Left lung (tissue), 10 donors: Measurements from ENCODE around the gene KIAA1210. TPM values are rescaled to one million over a fixed set of nuclear protein-coding genes. Genes with fewer than 3 reads are reported as not detected.

Source experiments
- ATAC-seq: fragments of 200-7000 bp; cut with Tn5 transposase; one replicate; pipeline ENCODE4 v1.9.1; 2020; ENCODE audit warnings: moderate library complexity
- DNase-seq, 4 donors: peaks; one replicate each; pipeline ENCODE4 v3.0.0-alpha.2; 2013 to 2020
- H3K27ac ChIP-seq, 2 donors: fragments of 200-600 bp; sonication (generic) in 1 of 2; one replicate each; pipeline versions ENCODE4 v1.5.0 to v1.8.0; 2020 to 2021
- H3K27me3 ChIP-seq, 2 donors: fragments of 200-600 bp; sonication (generic) in 1 of 2; one replicate each; pipeline versions ENCODE4 v1.5.0 to v1.8.0; 2020 to 2021
- H3K36me3 ChIP-seq, 2 donors: fragments of 200-600 bp; sonication (generic) in 1 of 2; one replicate each; pipeline versions ENCODE4 v1.5.0 to v1.8.0; 2020 to 2021
- H3K4me1 ChIP-seq, 2 donors: fragments of 200-600 bp; one replicate each; pipeline ENCODE4 v1.8.0; 2021
- H3K4me3 ChIP-seq, 2 donors: fragments of 200-600 bp; sonication (generic) in 1 of 2; one replicate each; pipeline versions ENCODE4 v1.5.0 to v1.8.0; 2020 to 2021; ENCODE audit warnings: mild to moderate bottlenecking in 1 of 2
- H3K9me3 ChIP-seq, 2 donors: fragments of 200-600 bp; sonication (generic) in 1 of 2; one replicate each; pipeline versions ENCODE4 v1.5.0 to v1.8.0; 2020 to 2021
- CTCF ChIP-seq, 2 donors: fragments of 200-600 bp; sonication (generic) in 1 of 2; IDR thresholded peaks; one replicate each; pipeline versions ENCODE4 v1.5.0 to v1.8.0; 2021; ENCODE audit warnings: antibody characterized with exemption in 2 of 2
- intact Hi-C, 2 donors: fragments of 100-400 bp; cut with DNase I; formaldehyde crosslinking; loops; one replicate each; pipeline versions ENCODE4 v1.11.2 to v1.14.2; 2022
- polyA plus RNA-seq, 6 donors: library from polyadenylated mRNA; unstranded; fragments of 120-200 nt; gene quantifications; one replicate each; pipeline ENCODE4 v1.2.1, GENCODE V29; 2013; ENCODE audit not compliant: insufficient read length in 6 of 6
- total RNA-seq, 2 donors: library from RNA; stranded (reverse); fragmentation: NEBNext Ultra II Directional; extraction: Animal tissue kit (Norgen Biotek cat#: 25700); gene quantifications; one replicate each; pipeline ENCODE4 v1.2.1, GENCODE V29; 2021
- donor health status: DM: no; HTN: yes; CAD: no.
- donor health status: DM: no; HTN: no; CAD: no.

Gene KIAA1210
- total and polyA plus RNA-seq, 8 donors = 0.06 to 1.8 (median 0.92) TPM; not detected in 1

GRCh38 chrX:119121341-119121740, 6.3 kb downstream of the KIAA1210 start:
- Histone ChIP-seq H3K27ac (no peak overlapping the region), H3K4me1 (no peaks in the 10 kb centered on the region), H3K4me3 (no peak overlapping the region), H3K36me3 (no peaks in the 10 kb centered on the region), H3K9me3 (no peaks in the 10 kb centered on the region), H3K27me3 (no peaks in the 10 kb centered on the region)
- ATAC-seq (no peak), DNase-seq (peak in 2 of 4 donors; percentile 65 to 82)
- no peak for TF ChIP-seq CTCF (IDR thresholded peaks at IDR 0.05)
- intact Hi-C loops = no loop called here

- Histone ChIP-seq H3K9me3 (no peaks in the 10 kb centered on the region), H3K36me3 (no peaks in the 10 kb centered on the region), H3K27me3 (no peaks in the 10 kb centered on the region), H3K4me1 (no peaks in the 10 kb centered on the region), H3K27ac (no peak overlapping the region), H3K4me3 (no peak overlapping the region)
- intact Hi-C loops = no loop called here
- ATAC-seq = peak; percentile 84
- peak in 2 of 4 donors; percentile 25 to 51 for DNase-seq
- TF ChIP-seq CTCF (IDR thresholded peaks at IDR 0.05) = peak; percentile 59 to 80
These were observed 8.7 kb downstream of the KIAA1210 start for GRCh38 chrX:119118780-119119395.

DNA sequence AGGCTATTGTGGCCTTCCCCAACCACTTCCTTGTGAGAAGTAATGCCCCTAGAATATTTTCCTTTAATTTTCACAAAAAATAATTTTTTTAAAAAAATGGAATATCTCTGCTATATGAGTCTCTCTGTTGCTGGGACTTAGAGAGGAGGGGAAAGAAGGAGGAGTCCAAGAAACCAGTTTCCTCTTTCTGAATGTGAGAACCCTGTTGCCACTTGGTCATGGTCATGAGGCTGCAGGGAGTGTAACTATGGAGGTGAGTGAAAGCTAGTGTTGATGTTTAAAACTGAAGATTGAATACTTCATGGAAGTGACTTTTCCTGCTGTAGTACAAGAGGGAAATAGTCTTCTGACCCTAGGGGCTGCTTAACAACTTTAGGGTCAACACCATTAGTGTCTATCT, 20.4 kb downstream of the KIAA1210 start:
- DNase-seq (no peak), ATAC-seq (no peak)
- Histone ChIP-seq H3K4me3 (no peak overlapping the region), H3K27ac (no peak overlapping the region), H3K27me3 (no peaks in the 10 kb centered on the region), H3K9me3 (no peaks in the 10 kb centered on the region), H3K36me3 (no peaks in the 10 kb centered on the region), H3K4me1 (no peaks in the 10 kb centered on the region)
- intact Hi-C loops = no loop called here
- TF ChIP-seq CTCF (IDR thresholded peaks at IDR 0.05) = no peak

- no peak overlapping the region for H3K4me3 ChIP-seq
- no peaks in the 10 kb centered on the region for H3K36me3 ChIP-seq
- no peaks in the 10 kb centered on the region for H3K4me1 ChIP-seq
- no peaks in the 10 kb centered on the region for H3K9me3 ChIP-seq
- no peak for TF ChIP-seq CTCF (IDR thresholded peaks at IDR 0.05)
- no peaks in the 10 kb centered on the region for H3K27me3 ChIP-seq
- H3K27ac ChIP-seq = no peak overlapping the region
- ATAC-seq (no peak), DNase-seq (no peak)
- intact Hi-C loops = no loop called here
These were observed 21.8 kb downstream of the KIAA1210 start for GRCh38 chrX:119105826-119106225.

DNA sequence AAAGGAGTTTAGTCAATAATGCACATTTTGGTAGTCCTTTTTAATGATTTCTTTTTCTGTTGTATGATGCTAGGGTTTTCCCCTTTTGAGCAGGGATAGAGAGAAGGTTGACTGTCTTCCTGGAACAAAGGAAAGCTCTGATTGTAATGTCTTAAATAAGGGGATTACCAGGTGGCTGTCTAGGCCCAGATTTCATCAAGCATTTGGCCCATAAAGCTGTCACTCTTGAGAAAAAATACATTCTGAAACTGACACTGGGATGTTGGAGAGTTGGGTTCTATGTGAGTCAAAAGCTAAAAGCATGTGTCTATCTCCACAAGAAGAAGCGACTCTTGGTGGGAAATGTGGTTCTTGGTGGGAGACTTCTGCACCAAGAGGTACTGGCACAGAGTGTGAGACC, 26.4 kb downstream of the KIAA1210 start:
- H3K9me3 ChIP-seq = no peaks in the 10 kb centered on the region
- H3K4me3 ChIP-seq = no peak overlapping the region
- no peak for TF ChIP-seq CTCF (IDR thresholded peaks at IDR 0.05)
- ATAC-seq (no peak), DNase-seq (no peak)
- H3K27me3 ChIP-seq = no peaks in the 10 kb centered on the region
- no peak overlapping the region for H3K27ac ChIP-seq
- no peaks in the 10 kb centered on the region for H3K36me3 ChIP-seq
- intact Hi-C loops = no loop called here
- no peaks in the 10 kb centered on the region for H3K4me1 ChIP-seq
